ENCODE data around the gene MYL3.

Gene MYL3

DNA sequence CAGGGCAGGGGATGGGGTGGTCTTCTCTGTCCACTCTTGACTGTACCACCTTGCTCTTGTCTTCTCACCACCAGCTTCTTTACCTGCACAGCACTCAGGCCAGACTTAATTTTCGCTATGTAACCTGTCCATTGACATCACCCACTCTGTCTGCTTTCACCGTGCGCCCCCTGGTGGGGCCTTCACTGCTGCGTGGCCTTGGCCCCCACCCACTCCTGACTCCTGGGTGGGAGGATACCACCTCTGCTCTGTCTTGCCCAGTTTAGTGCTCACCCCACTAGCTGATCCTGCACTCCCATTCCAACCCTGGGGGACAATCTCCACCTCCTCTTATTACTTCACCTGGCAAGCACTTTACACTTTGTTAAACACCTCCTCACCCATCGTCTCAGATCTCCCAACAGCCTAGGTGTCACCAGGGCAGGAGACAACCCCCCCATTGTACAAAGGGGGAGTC lies 32.0 kb upstream of the MYL3 start:
- no peak for FAIRE-seq
- TF ChIP-seq, protein P1, sequence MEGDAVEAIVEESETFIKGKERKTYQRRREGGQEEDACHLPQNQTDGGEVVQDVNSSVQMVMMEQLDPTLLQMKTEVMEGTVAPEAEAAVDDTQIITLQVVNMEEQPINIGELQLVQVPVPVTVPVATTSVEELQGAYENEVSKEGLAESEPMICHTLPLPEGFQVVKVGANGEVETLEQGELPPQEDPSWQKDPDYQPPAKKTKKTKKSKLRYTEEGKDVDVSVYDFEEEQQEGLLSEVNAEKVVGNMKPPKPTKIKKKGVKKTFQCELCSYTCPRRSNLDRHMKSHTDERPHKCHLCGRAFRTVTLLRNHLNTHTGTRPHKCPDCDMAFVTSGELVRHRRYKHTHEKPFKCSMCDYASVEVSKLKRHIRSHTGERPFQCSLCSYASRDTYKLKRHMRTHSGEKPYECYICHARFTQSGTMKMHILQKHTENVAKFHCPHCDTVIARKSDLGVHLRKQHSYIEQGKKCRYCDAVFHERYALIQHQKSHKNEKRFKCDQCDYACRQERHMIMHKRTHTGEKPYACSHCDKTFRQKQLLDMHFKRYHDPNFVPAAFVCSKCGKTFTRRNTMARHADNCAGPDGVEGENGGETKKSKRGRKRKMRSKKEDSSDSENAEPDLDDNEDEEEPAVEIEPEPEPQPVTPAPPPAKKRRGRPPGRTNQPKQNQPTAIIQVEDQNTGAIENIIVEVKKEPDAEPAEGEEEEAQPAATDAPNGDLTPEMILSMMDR (IDR thresholded peaks at IDR 0.05; ENCODE audit: insufficient read depth, missing control alignments) = peak; percentile 79
- DNase-seq (ENCODE audit: insufficient read length, low spot score) = peak; percentile 54

DNA sequence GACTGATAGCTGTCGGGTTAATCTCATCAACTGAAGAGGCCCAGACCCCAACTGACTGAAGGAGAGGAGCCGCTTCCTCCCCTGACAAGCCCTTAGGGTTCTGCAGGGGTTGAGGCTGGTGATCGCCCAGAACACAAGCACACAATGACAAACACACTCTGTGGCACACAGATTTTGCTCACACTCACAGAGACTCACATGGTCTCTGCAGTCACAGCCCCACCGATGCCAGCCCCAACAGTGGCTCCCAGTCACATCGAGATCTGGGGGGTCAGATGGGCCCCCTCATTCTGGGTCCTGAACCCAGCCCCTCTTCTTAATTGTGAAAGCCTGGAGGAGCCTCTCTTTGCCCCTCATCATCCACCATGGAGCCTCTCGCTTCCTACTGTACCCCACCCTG lies 31.0 kb upstream of the MYL3 start:
- DNase-seq (ENCODE audit: insufficient read length, low spot score) (no peak), FAIRE-seq (no peak)
- TF ChIP-seq, protein P1 (IDR thresholded peaks at IDR 0.05; ENCODE audit: insufficient read depth, missing control alignments) = no peak

DNA sequence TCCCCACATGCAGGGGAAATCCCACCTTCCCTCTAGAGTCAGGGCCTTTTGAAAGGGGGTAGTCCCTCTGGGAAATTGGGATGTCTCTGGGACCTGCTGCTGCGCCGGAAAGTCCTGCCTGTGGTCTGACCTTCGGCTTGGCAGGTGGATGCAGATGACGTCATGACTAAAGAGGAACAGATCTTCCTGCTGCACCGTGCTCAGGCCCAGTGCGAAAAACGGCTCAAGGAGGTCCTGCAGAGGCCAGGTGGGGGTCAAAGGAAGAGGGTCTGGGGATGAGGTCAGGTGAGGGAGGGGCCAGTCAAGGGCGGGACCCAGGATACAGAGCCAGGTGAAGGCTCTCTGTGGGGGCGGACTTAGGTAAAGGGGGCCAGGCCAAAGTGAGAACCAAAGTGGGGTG lies 30.5 kb upstream of the MYL3 start:
- FAIRE-seq = no peak
- TF ChIP-seq, protein P1 (IDR thresholded peaks at IDR 0.05; ENCODE audit: insufficient read depth, missing control alignments) = no peak
- no peak for DNase-seq (ENCODE audit: insufficient read length, low spot score)

DNA sequence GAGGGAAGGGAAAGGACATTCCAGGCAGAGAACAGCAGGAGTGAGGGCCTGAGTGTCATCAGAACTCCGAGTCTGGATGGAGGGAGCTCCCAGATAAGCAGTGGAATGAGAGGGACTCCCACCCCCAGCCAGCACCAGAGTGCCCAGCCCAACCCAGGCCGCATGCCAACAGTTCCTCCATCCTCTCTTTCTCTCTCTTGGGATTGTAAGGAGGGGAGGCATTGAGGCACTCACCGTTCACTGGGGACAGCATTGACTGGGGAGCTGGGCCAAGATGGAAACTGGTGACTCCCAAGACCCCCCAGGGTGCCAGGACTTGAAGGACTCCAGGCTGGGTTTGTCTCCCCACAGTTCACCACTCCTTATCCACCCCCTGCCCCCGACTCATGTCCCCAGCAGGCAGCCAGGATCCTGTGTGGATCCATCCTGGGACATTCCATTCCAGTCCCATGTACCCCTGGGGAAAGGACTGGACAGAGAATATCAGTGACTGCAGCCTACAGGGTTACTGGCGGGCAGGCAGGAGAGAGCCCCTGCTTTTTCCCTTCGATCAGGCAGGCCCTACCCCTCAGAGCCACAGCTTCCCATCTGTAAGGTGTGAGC lies 30.0 kb upstream of the MYL3 start:
- DNase-seq (ENCODE audit: insufficient read length, low spot score) (no peak), FAIRE-seq (no peak)
- TF ChIP-seq, protein P1 (IDR thresholded peaks at IDR 0.05; ENCODE audit: insufficient read depth, missing control alignments) = no peak

DNA sequence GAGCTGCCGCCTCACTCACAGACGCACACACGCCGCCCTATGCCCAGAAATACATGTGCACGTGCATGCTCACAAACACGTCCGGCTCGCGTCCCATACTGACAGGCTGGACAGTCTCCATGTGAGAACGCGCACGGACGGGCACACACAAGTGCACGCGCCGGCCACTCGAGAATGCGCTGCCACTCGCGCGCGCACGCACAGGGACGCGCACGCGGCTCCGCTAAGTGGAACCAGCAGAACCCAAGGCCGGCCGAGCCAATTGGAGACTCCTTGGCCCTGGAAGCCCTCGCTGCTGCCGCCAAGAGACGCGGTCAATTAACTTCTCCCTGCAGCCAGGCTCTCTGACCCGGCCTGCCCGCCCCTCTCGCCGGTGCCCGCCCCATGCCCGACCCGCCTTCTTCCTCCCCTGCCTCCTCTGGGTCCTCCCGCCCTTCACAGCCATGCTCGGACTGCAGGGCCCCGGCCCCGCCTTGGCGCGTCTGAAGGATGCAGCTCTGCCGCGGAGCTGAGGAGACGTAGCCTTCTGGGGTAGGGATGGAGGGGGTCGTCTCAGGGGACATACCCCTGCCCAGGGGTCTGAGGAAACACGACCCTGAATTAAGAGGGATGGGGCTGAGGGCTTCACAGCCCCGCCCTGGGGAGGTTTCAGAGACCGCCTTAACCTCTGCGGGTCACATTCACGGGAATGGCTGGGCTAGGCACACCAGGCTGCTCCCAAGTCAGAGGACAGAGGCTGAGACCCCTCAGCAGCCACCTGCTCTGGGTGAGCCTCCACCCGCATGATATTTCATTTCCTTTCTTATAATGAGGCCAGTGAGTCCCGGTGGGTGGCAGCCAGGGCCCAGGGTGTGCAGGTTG lies 29.3 kb upstream of the MYL3 start:
- DNase-seq (ENCODE audit: insufficient read length, low spot score) (no peak), FAIRE-seq (no peak)
- TF ChIP-seq, protein P1 (IDR thresholded peaks at IDR 0.05; ENCODE audit: insufficient read depth, missing control alignments) = no peak

DNA sequence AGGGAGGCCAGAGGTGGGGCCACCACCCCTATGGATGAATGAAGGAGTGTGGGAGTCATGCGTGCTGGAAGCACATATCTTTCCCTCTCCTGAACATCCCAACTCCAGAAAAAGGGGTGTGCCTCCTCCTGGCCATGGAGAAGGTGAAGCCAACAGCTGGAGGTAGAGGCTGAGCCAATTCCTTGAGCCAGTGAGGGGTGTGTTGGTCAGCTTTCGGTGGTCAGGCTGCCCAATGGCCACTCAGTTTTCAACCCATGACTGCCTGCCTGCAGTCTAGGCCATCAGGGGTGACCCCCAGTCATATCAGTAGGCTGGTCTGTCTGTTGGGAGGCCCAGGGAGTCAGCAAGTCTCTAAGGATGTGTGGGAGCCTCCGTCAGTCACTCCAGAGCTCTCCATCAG lies 27.9 kb upstream of the MYL3 start:
- FAIRE-seq = no peak
- no peak for DNase-seq (ENCODE audit: insufficient read length, low spot score)
- TF ChIP-seq, protein P1 (IDR thresholded peaks at IDR 0.05; ENCODE audit: insufficient read depth, missing control alignments) = no peak

DNA sequence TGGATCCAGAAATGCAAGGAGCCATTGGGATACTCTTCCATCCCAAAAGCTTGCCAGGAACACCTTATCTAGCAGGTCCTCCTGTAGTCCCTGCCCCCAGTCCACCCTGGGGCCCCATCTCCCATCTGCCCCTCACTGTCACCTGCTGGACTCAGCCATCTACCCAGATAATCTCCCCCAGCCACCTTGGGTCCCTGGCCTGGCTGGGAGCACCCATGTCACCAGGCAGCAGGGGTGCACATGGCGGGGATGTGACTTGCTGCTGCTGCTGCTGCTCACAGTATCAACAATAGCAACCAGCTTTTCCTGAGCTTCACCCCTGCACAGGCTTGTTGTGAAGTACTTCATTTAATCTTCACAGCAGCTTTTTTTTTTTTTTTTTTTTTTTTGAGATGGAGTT lies 26.9 kb upstream of the MYL3 start:
- FAIRE-seq (no peak), DNase-seq (ENCODE audit: insufficient read length, low spot score) (no peak)
- TF ChIP-seq, protein P1 (IDR thresholded peaks at IDR 0.05; ENCODE audit: insufficient read depth, missing control alignments) = no peak

Data from D721Med (cell line).